Measurements from ENCODE around the gene TACC3. TPM values are rescaled to one million over a fixed set of nuclear protein-coding genes. Genes with fewer than 3 reads are reported as not detected.
A peak's percentile ranks its signal among the peaks of the same experiment; 100 is the strongest.

Gene TACC3
- total RNA-seq, 1 experiment from 2014 or later: 156 TPM

DNA sequence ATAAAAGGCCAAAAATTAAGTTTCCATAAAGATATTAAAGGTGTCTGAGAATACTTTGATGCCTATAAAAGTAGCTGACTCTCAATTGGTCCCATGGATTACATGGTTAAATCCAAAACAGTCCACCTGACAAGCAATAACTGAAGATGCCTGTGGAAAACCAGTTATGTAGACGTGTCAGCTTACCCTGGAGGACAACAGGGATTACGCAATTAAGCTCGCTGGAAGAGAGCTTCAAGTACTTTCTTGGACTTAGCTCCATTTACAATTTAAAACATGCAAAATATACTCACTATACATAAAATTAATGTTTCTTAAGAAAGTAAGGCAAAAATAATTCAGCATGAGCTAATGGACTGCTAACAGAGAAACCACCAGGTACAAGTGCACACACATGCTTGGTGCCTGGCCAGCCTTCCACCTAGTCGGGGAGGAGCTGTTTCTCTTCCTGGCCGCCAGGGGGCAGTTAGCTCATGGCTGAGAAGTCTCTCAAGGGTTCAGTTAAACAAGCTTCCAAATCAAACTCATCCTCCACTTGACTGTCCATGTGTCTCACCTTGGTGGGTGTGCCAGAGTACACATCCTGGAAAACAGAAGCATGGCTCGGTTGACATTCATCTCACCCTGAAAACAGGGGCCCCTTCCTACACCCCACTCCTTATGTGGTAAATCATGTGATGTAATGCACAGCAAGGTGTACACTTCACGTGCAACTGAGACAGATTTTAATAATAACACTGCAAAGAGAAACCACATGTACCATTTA lies 28.0 kb upstream of the TACC3 start:
- no peak overlapping the region for H2BK12ac ChIP-seq (ENCODE audit: insufficient read length, low read depth, low read length)
- TF ChIP-seq, protein P1, sequence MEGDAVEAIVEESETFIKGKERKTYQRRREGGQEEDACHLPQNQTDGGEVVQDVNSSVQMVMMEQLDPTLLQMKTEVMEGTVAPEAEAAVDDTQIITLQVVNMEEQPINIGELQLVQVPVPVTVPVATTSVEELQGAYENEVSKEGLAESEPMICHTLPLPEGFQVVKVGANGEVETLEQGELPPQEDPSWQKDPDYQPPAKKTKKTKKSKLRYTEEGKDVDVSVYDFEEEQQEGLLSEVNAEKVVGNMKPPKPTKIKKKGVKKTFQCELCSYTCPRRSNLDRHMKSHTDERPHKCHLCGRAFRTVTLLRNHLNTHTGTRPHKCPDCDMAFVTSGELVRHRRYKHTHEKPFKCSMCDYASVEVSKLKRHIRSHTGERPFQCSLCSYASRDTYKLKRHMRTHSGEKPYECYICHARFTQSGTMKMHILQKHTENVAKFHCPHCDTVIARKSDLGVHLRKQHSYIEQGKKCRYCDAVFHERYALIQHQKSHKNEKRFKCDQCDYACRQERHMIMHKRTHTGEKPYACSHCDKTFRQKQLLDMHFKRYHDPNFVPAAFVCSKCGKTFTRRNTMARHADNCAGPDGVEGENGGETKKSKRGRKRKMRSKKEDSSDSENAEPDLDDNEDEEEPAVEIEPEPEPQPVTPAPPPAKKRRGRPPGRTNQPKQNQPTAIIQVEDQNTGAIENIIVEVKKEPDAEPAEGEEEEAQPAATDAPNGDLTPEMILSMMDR (conservative IDR thresholded peaks at IDR 0.05): peak; percentile 97
- no peak overlapping the region for H3K18ac ChIP-seq (ENCODE audit: insufficient read length, low read depth, low read length)
- H3K36me3 Mint-ChIP-seq (ENCODE audit: insufficient read depth in 1 of 3, low read depth in 3 of 3): peaks cover 32 to 77% (median 54%) of the 10 kb centered on the region in 3 experiments; a peak in 6 of 7 replicates
- H4K5ac ChIP-seq (ENCODE audit: insufficient read length, low read depth, low read length): no peak overlapping the region
- H3K79me2 ChIP-seq (ENCODE audit: insufficient read depth, low read length): no peaks in the 10 kb centered on the region
- no peaks in the 10 kb centered on the region for H3K4me1 ChIP-seq (ENCODE audit: insufficient read depth, low read length)
- no peak overlapping the region for H3K56ac ChIP-seq (ENCODE audit: insufficient read length, low read depth, low read length)
- no peak overlapping the region for H3K27ac ChIP-seq (ENCODE audit: insufficient read length, low read depth, low read length)
- no peak overlapping the region for H2BK20ac ChIP-seq (ENCODE audit: low read depth, low read length, poor library complexity, severe bottlenecking)
- H3K27ac Mint-ChIP-seq: no peak overlapping the region; a peak in 1 of 7 replicates
- no peak overlapping the region for H3K4me2 ChIP-seq (ENCODE audit: insufficient read depth, insufficient read length, low read length)
- H2BK120ac ChIP-seq (ENCODE audit: low read depth, low read length, poor library complexity, severe bottlenecking): no peak overlapping the region
- no peaks in the 10 kb centered on the region for H3K79me1 ChIP-seq (ENCODE audit: insufficient read depth, low read depth, low read length, poor library complexity, severe bottlenecking)
- H3K27me3 ChIP-seq (ENCODE audit: insufficient read depth, low read length): no peaks in the 10 kb centered on the region
- peaks cover 2% of the 10 kb centered on the region for H4K20me1 ChIP-seq (ENCODE audit: control insufficient read depth, insufficient read depth, insufficient read length)
- H3K4me3 Mint-ChIP-seq: no peak overlapping the region
- H3K23ac ChIP-seq (ENCODE audit: insufficient read length, low read depth, low read length): no peak overlapping the region
- DNase-seq: peak; percentile 75
- H3K9me3 ChIP-seq (ENCODE audit: control insufficient read depth, low read depth, low read length): no peaks in the 10 kb centered on the region
- no CpG with 5 or more reads among the region's 7 CpGs for WGBS (ENCODE audit: extremely low coverage, insufficient read length, low lambda C conversion rate)
- no peak overlapping the region for H2BK15ac ChIP-seq (ENCODE audit: low read depth, low read length)
- H4K91ac ChIP-seq (ENCODE audit: insufficient read length, low read depth, low read length): no peak overlapping the region
- H2AK5ac ChIP-seq (ENCODE audit: insufficient read length, low read length): no peak overlapping the region
- no peak overlapping the region for H2AFZ ChIP-seq (ENCODE audit: low read length)
- H3K9ac ChIP-seq (ENCODE audit: extremely low read depth, insufficient read length, low read length): no peak overlapping the region
- no peak overlapping the region for H4K8ac ChIP-seq (replicated peaks; ENCODE audit: insufficient read length, low read depth, low read length)
- H3K4ac ChIP-seq (ENCODE audit: low read depth, low read length): no peak overlapping the region
- H3K27me3 Mint-ChIP-seq (ENCODE audit: low read depth): no peaks in the 10 kb centered on the region
- no peaks in the 10 kb centered on the region for H3K9me3 Mint-ChIP-seq
- no peak overlapping the region for H2BK5ac ChIP-seq (ENCODE audit: insufficient read length, low read length)
- H3K23me2 ChIP-seq (ENCODE audit: insufficient read length, low read depth, low read length, poor library complexity, severe bottlenecking): no peaks in the 10 kb centered on the region
- no peak overlapping the region for H3K14ac ChIP-seq (ENCODE audit: insufficient read depth, low read length)
- H3K4me1 Mint-ChIP-seq: no peaks in the 10 kb centered on the region
- no peak overlapping the region for H3T11ph ChIP-seq (ENCODE audit: low read length)
